HG03565 (cell line): ENCODE measurements around the gene POMP.
"Not testable (repeated sequence)": the region's sequence is repeated elsewhere in the genome, so short reads cannot be mapped to it uniquely, and the experiment has no call there.

Experiments used
- ATAC-seq: cut with Tn5 transposase; IDR thresholded peaks from one replicate; pipeline ENCODE4 v1.9.1; 2021; ENCODE audit warnings: mild to moderate bottlenecking, moderate library complexity; ENCODE audit not compliant: unreplicated experiment

POMP gene

GRCh38 chr13:28636677-28637317 is 22.1 kb upstream of the POMP start:
- no peak for ATAC-seq

- ATAC-seq = peak; percentile 29
Observed at GRCh38 chr13:28637714-28638355, 21.1 kb upstream of the POMP start.

- ATAC-seq = no peak
Observed at GRCh38 chr13:28638756-28639155, 20.2 kb upstream of the POMP start.

GRCh38 chr13:28640861-28641599 is 17.9 kb upstream of the POMP start:
- no peak for ATAC-seq

- peak; percentile 72 for ATAC-seq
Observed at GRCh38 chr13:28641600-28641926, 17.4 kb upstream of the POMP start.

GRCh38 chr13:28650284-28650683 is 8.6 kb upstream of the POMP start:
- no peak for ATAC-seq

GRCh38 chr13:28651810-28652401 is 7.0 kb upstream of the POMP start:
- no peak for ATAC-seq

- no peak for ATAC-seq
Observed at GRCh38 chr13:28653111-28653510, 5.8 kb upstream of the POMP start.

- ATAC-seq = no peak
Observed at GRCh38 chr13:28654276-28654675, 4.7 kb upstream of the POMP start.

- ATAC-seq = no peak
Observed at GRCh38 chr13:28655561-28655960, 3.4 kb upstream of the POMP start.

- ATAC-seq = no peak
Observed at GRCh38 chr13:28657784-28658538, 969 bp upstream of the POMP start.

GRCh38 chr13:28658539-28658795 is 463 bp upstream of the POMP start:
- ATAC-seq = no peak

GRCh38 chr13:28659621-28659970 is 666 bp downstream of the POMP start:
- peak; percentile 28 for ATAC-seq

- ATAC-seq = no peak
Observed at GRCh38 chr13:28666897-28667488, 8.1 kb downstream of the POMP start.

- ATAC-seq = no peak
Observed at GRCh38 chr13:28671126-28671792, 12.3 kb downstream of the POMP start.

GRCh38 chr13:28678809-28679208 is 19.9 kb downstream of the POMP start:
- no peak for ATAC-seq

- ATAC-seq = no peak
Observed at GRCh38 chr13:28679628-28680027, 20.7 kb downstream of the POMP start.

- ATAC-seq = no peak
Observed at GRCh38 chr13:28680541-28680940, 21.6 kb downstream of the POMP start.

GRCh38 chr13:28683169-28683568 is 24.2 kb downstream of the POMP start:
- not testable (repeated sequence) for ATAC-seq

- ATAC-seq = no peak
Observed at GRCh38 chr13:28684257-28684656, 25.3 kb downstream of the POMP start.

- no peak for ATAC-seq
Observed at GRCh38 chr13:28685114-28685513, 26.2 kb downstream of the POMP start.
